AG04449 (cell line): ENCODE data around the gene ZBTB46.

ENCODE experiments used
- CTCF ChIA-PET: fragments of 350-600 bp; formaldehyde crosslinking; extraction: SDS; loops from one replicate; lab custom pipeline; 2021; ENCODE audit warnings: antibody characterized with exemption; lab: Yijun Ruan, JAX
- POLR2A ChIA-PET: fragments of 400-600, 350-600 bp; formaldehyde crosslinking; extraction: SDS; loops from one replicate; lab custom pipeline; 2020; ENCODE audit warnings: antibody characterized with exemption, inconsistent platforms; lab: Yijun Ruan, JAX
- DNase-seq: peaks from one replicate; pipeline ENCODE4 v3.0.0-alpha.2; 2010; ENCODE audit warnings: low read depth, low spot score
- H3K4me3 ChIP-seq: 2 replicates; pipeline ENCODE4 v1.5.1; 2011; ENCODE audit warnings: low read depth, mild to moderate bottlenecking, control low read depth, low read length
- CTCF ChIP-seq: IDR thresholded peaks from one replicate; pipeline ENCODE4 v1.5.1; 2011; ENCODE audit warnings: mild to moderate bottlenecking, moderate library complexity, low read length, control low read depth, inconsistent platforms; ENCODE audit not compliant: insufficient read depth; ENCODE audit errors: missing control alignments

The ZBTB46 gene

GRCh38 chr20:63772781-63773518 lies 58.1 kb downstream of the ZBTB46 start:
- TF ChIP-seq CTCF: no peak
- CTCF ChIA-PET: interaction anchor here (0.9 to 4.7 kb wide), 4 partner anchors 12 to 236 kb away, joined by 3 to 61 read pairs (median 10); partner anchors contain the start of gene PTK6
- DNase-seq: no peak
- POLR2A ChIA-PET: no interaction called here
- no peak overlapping the region for H3K4me3 ChIP-seq

DNA sequence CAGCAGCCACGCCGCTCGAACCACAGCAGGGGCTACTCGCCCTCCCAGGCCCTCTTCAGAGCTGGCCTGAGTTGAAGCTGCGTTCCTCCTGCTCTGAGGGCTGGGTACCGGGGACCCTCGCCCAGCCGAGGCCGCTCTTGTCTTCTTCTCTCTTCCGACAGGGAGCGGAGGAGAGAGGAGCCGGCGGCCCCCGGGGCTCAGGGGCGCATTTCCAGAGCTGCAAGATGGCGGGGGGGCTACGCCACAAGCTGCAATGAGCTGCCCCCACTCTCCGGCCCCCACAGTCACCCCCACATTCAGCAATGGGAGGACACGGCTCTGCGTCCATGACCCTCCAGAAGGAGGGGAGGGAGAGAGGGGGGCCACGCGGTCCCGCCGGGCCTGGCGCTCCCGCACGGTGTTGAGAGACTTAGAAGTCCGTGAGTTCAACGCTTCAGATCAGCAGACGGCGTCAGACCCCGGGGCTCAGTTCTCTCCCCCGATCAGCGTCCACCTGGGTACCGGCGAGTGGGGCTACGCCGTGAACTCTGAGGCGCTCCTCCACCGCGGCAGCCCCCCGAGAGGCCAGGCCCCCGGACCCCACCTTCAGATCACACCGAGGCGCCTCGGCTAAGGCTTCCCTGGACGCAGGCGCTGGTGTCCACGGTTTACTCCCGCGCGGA lies 59.9 kb downstream of the ZBTB46 start:
- H3K4me3 ChIP-seq: no peak overlapping the region
- TF ChIP-seq CTCF: no peak
- POLR2A ChIA-PET: no interaction called here
- DNase-seq: no peak
- CTCF ChIA-PET: no interaction called here

DNA sequence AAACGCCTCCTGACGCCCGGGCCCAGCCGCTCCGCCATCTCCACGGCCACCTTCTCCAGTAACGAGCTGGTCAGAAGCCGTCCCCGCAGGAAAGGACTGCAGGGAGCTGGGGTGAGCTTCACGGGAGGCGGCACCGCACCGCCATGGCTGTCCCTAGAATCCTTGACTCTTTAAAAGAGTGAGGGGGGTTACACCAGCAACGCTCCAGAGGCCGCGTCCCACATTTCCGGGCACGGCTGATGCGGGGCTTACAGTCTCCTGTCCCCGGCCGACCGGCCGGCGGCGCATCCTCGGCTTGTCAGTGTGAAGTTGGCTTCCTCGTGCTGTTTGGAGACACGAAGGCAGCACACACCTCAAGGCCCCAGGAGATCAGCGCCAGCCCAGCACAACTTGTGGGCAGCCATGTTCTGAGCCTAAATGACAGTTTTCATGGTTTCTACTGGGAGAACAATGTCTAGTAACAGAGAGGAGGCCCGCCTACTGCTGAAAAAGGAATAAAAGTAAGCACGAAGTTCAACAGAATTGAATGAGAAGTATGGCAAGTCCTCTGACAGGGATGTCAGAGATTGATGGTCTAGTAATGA lies 61.1 kb downstream of the ZBTB46 start:
- H3K4me3 ChIP-seq: no peak overlapping the region
- DNase-seq: no peak
- ChIA-PET POLR2A (no interaction called here), CTCF (interaction anchor here (0.9 to 1.8 kb wide), 2 partner anchors 13 to 16 kb away, joined by 3 to 6 read pairs; no protein-coding TSS in a partner anchor)
- TF ChIP-seq CTCF: no peak

DNA sequence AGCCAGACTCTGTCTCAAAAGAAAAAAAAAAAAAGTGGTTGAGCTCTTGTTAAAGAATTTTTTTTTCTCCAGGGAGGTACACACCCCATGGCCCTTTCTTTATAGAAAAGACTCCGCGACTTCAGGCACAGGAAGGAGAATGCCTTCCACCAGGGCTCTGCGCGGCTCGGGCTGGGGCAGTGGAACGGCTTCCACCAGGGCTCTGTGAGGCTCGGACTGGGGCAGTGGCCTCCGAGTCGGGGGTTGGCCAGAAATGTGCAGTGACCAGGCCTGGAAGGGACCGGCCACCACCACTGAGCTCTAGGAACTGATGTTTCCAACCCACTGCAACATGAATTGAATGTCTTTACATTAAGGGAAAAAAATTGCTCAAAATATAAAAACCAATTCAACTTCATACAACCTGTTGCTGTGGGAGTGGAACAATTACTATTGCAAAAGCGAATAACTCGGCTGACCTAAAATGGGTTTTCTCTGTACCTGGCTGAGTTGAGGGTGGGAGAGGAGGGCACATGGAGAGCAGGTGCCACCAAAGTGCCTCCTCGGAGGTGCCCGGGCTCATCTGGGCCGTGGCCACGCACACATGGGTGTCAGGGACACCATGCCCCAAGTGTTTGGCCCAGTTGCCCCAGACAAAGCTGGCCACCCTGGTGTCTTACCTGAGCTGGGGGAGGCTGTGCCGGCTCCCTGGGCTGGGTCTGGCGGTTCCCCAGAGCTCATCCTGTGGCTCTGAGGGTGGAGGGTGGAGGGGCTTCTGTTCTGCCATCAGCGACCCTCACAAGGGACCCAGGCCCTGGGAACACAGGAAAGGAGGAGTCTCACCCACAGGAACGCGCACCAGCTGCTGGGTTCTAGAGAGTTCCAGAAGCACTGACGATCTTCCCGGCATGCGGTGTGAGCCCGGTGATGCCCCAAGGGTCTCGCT lies 62.2 kb downstream of the ZBTB46 start:
- POLR2A ChIA-PET: interaction anchor here (0.6 kb wide), 1 partner anchor 74 kb away, joined by 3 read pairs; no protein-coding TSS in a partner anchor
- DNase-seq: no peak
- H3K4me3 ChIP-seq: no peak overlapping the region
- no peak for TF ChIP-seq CTCF
- CTCF ChIA-PET: interaction anchor here (1.8 kb wide), 1 partner anchor 17 kb away, joined by 6 read pairs; no protein-coding TSS in a partner anchor

GRCh38 chr20:63767886-63768285 lies 63.2 kb downstream of the ZBTB46 start:
- POLR2A ChIA-PET: no interaction called here
- no peak for DNase-seq
- CTCF ChIA-PET: interaction anchor here (0.9 to 1.9 kb wide), 2 partner anchors 10 to 18 kb away, joined by 3 to 7 read pairs; no protein-coding TSS in a partner anchor
- TF ChIP-seq CTCF: no peak
- no peak overlapping the region for H3K4me3 ChIP-seq
